Stimulated activated CD4-positive, alpha-beta T cell treated with anti-CD3 and anti-CD28 coated beads, Interleukin-15, amount 100 ng/mL, for 24 hours (primary cell): Measurements from ENCODE around the gene MBD3.
"Not testable (repeated sequence)": the region's sequence is repeated elsewhere in the genome, so short reads cannot be mapped to it uniquely, and the experiment has no call there.

ENCODE experiments used
- DNase-seq: peaks from one replicate; pipeline ENCODE4 v3.0.0-alpha.2; 2020

MBD3 gene, protein sequence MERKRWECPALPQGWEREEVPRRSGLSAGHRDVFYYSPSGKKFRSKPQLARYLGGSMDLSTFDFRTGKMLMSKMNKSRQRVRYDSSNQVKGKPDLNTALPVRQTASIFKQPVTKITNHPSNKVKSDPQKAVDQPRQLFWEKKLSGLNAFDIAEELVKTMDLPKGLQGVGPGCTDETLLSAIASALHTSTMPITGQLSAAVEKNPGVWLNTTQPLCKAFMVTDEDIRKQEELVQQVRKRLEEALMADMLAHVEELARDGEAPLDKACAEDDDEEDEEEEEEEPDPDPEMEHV

GRCh38 chr19:1592755-1593500, at the start of gene MBD3:
Gene MBD3, minus strand, starts transcription at chr19:1592865. Its CDS starts 234 bp downstream, at chr19:1592631.
- peak; percentile 91 for DNase-seq

- not testable (repeated sequence) for DNase-seq
Observed at GRCh38 chr19:1640893-1641448, 48.3 kb upstream of the MBD3 start.

DNA sequence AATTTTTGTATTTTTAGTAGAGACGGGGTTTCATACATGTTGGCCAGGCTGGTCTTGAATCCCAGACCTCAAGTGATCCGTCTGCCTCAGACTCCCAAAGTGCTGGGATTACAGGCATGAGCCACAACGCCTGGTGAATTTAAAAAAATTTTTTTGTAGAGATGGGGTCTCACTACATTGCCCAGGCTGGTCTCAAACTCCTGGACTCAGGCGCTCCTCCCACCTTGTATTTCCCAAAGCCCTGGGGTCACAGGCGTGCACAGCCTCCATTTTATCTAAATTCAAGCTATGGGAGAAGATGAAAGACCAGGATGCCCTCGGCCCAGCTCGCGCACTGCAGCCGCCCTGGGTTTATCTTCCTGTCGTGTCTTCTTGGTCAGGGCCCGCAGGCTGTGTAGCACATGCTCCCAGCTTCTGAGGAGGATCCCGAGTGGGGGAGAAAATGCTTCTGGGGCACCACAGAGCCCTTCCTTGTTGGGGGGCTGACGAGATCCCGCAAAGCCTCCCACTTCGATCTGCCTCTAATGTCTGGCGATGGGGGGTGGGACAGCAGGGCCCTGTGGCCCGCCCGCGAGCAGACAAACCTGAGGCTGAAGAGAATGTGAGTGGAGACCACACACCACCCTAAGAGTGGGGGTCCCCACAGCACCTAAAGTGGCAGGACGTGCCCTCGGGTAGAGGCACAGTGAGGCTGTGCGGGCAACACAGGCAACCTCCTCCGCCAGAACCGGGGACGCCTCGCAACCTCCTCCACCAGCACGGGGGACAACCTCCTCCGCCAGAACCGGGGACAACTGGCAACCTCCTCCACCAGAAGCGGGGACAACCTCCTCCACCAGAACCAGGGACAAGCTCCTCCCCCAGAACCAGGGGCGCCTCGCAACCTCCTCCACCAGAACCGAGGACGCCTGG, 43.9 kb upstream of the MBD3 start:
- DNase-seq: no peak

DNA sequence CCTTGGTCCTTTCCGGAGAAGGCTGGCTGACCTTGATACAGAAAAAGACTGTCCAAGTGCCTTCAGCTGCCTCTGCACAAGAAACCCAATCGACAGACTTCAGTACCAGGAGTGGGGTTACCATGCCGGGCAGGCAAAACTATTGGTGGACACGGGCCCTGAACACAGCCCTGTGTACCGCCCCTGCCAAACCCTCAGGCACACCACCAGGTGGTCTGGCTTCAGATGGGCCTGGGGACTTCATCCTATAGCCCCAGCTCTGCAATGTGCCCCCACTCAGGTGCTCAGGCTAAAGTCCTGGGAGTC, 42.2 kb upstream of the MBD3 start:
- no peak for DNase-seq

DNA sequence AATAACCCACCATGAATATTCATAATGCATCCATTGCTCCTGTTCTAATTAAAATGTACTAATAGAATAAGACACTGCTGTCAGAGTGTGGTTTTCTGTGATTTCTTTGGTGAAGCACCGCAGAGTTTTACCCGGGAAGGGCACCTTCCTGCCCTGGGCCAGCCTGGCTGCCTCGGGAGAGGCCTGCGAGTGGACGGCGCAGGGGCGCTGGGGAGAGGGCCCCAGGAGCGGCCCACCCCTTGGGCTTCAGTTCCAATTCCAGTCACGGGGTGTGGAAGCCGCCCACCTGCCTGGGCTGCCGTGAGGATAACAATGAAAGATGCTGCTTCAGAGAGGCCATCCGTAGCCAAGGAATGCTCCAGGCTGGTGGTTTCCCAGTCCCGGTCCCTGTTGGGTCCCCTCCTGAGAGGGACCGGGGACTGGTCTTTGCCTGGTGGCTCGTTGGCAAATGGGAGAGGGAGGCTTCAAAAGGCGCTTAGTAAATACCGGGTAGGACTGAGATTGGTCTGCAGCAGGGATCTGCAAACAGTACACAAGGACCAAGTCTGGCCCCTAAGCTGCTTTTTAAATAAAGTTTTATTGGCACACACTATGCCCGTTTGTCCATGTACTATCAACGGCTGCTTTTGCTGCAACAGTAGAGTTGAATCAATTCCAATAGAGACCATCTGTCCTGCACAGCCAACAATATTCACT, 41.7 kb upstream of the MBD3 start:
- no peak for DNase-seq

DNA sequence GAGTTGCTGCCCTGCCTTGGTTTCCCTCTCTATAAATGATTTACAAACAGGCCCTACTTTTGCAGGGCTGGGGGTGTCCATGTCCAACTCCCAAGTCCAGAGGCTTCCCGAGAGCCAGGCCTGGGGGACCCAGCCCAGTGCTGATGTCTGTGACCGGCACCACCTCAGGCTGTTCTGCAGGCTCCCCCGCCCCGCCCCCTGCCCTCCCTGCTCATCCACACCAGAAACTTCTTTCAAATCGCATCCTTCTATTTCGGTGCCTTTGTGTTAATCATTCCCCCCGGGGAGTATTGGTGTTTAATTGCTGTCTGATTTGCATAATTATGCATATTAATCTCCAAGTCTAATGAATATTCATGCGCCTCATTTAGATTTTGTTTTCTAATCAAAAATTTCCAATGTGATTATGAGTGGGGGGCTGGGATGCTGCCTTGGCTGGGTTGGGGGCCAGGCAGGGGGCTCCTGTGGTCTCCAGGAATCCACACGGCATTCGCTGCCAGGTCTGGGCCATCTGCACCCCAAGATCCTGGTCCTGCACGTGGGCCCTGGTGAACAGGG, 40.7 kb upstream of the MBD3 start:
- DNase-seq: no peak

GRCh38 chr19:1632462-1633268, 40.0 kb upstream of the MBD3 start:
- no peak for DNase-seq

DNA sequence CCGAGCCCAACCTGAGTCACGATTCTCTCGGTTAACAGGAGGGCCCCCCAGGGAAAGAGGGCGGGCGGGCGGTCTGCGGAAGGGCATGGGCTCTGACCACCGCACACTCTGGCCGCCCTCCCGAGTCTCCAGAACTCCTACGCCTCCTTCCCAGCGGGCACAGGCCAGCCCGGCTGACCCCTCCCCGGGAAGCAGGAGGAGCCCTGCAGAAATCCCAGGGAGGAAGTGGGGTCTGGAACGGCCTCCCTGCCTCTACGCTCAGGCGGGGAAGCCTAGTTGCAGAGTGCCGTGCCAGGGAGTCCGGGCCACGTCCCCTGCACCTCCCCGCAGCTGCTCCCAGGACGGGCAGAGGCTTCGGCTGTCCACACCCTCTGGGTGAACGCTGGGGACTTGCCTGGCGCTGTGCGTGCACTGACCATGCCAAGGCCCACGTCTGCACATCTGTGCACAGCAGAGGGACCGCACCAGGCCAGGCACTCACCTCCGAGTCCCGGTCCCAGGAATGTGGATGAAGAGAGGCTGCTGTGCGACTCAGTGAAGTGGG, 39.0 kb upstream of the MBD3 start:
- no peak for DNase-seq

DNA sequence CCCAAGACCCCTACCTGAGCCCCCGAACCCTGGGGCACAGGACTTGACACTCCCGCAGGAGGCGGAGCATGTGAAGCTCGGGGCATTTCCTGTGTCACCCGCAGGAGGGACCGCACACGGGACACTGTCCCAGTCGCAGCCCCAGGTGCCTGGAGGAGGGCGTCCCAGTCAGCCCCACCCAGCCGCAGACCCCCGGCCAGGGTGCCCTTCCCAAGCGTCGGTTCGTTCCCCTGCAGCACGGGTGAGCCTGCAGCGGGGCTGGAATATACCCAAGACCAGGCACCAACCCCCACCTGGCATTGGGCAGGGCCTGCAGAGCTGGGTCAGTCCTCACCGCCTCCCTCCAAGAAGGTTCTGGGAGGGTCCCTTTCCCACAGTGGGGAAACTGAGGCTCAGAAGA, 38.1 kb upstream of the MBD3 start:
- no peak for DNase-seq

DNA sequence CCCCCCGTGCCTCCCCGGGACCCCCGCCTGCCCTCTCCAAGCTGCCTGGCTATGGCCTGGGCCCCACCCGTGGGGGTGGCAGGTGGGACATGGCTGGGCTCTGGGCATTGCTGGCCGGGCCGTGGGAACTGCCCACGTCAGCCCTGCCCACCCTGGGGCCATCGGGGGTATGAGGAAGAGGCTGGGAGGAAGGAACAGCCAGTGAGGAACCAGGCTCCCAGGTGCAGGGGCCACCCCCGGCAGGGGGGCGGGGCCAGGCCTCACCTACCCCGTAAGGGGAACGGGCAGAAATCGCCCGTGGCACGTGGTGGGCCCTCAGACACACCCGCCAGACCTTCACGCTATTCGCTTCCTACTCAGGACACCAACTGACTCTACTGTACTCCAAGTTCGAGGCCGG, 37.3 kb upstream of the MBD3 start:
- no peak for DNase-seq

DNA sequence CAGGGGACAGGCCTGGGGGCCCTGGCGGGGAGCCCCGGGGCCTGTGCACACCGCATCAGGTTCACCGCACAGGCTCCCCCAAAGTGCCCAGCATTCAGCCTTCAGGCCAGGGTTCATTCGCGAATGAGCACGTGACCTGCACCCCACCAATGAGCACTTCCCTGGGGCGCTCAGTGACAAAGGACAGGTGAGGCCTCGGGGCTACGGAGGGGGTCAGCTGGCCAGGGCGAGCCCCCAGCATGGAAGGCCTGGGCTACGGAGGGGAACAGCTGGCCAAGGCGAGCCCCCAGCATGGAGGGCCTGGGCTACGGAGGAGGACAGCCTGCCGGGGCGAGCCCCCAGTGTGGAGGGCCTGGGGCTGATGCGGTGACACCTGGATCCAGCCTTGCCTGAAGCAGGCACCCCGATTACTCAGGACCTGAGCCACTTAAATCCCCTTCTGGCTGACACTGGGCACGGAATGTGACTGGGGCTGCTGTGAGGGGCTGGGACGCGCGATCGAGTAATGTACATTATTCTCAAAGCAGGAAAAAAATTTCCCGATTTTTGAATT, 36.7 kb upstream of the MBD3 start:
- DNase-seq: no peak

DNA sequence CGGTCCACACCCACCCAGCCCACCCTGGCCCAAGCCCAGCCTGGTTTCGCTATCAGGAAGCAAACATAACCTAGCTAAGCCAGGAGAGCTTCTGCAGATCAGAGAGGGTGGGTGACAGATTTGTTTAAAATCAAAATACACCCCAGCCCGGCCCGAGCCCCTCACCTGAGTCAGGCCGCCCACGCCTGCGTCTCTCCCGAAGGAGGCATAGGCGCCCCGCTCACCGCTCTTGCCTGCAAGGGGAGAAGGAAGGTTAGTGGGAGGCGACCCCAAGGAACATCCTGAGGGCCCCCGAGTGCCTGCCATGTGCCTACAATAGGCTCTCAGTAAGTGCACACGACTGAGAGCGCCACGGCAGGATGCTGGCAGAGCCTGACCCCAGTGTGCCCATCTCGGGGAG, 34.5 kb upstream of the MBD3 start:
- DNase-seq: no peak

DNA sequence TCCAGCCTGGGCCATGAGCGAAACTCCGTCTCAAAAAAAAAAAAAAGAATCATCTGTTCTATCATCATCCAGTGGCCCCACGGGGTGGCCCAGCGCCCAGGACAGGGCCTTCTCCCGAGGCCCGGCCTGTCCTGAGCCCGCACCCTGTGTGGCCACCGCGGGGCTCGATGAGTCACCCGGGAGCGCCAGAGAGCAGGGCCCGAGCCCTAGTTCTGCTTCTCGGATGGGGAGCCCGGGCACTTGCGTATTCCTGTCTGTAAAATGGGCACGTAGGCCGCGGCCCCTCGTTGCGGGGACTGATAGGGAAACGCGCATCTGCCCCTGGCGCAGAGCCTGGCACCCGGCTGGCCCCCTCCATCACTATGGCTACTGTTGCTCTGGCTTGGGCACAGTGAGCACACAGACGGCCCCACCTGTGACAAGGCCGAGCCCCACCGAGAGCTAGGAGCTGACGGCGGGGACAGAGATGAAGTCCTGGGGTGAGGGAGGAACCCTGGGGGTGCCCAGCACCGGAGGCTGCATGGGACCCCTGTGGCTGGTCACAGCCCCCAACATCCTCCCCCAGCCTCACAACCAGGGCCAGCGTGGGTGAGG, 33.8 kb upstream of the MBD3 start:
- DNase-seq: no peak

- peak; percentile 69 for DNase-seq
Observed at GRCh38 chr19:1624458-1624857, 31.8 kb upstream of the MBD3 start.

- DNase-seq: no peak
Observed at GRCh38 chr19:1622541-1622940, 29.9 kb upstream of the MBD3 start.

DNA sequence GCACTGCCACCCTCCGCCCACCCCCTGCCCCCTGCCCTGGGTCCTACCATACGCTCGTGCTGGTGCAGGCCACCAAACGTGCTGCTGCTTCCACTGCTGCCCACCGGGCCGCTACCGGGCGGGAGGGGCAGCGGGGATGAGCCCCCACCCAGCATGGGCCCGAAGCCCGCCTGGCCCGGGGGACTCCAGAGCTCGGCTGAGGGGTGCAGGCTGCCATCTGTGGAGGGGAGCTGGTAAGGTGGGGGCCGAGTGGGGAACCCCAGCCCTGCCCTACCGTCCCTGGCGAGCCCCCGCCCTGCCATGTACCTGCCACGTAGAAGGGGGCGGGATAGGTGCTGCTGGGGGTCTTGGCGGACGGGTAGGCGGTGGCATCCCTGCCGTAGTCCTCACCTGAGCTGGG, 29.3 kb upstream of the MBD3 start:
- no peak for DNase-seq

DNA sequence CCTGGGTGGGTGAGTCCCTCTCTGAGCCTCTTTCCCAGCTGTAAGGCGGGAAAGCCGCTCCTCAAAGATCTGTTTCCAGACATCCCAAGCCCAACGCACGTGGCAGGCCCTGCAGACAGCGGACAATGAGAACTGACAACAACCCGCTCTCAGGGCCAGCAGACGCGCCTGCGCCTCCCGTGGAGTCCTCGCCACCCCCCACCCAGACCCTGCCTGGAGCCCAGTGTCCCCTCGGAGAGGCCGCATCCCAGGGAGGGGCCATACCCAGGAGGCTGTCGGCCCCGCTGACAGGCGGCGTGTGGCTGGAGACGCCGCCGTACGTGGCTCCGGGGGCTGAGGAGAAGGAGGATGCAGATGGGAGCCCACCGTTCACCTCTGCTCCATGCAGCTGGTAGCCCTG, 28.9 kb upstream of the MBD3 start:
- no peak for DNase-seq

DNA sequence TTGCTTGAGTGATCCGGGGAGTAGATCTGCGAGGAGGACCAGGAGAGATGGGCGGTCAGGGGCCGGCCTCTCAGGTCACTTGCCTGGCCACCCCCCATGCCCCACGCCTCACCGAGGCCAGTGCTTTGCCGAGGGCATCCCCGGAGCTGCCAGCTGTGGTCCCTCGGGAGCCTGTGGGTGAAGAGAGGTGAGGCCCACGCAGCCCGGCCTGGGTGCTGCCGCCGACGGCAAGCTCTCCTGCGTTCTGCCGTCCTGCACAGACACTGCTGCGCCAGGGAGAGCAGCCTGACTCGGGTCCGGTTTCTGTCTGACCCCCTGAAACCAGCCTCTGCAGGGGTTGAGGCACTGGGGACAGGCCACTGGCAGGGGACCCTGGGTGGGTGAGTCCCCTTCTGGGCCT, 28.4 kb upstream of the MBD3 start:
- no peak for DNase-seq

DNA sequence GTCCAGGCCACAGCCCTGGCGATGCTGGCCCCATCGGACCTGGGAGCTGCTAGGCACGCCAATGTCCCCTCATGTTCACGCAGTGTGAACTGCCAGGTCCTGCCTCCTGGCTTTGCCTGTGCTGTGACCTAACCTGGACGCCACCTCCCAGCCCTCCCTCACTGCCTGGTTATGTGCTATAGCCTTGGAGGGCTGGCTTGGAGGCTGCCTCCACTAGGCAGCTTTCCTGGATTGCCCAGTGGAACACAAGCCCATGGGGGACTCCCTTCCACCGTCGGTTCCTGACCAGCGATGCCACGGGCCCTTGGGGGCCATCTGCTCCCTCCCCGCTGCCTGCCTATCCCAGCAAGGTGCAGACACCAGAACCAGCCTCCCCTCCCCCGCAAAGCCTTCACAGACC, 27.8 kb upstream of the MBD3 start:
- no peak for DNase-seq

GRCh38 chr19:1619703-1620102, 27.0 kb upstream of the MBD3 start:
- DNase-seq: no peak

DNA sequence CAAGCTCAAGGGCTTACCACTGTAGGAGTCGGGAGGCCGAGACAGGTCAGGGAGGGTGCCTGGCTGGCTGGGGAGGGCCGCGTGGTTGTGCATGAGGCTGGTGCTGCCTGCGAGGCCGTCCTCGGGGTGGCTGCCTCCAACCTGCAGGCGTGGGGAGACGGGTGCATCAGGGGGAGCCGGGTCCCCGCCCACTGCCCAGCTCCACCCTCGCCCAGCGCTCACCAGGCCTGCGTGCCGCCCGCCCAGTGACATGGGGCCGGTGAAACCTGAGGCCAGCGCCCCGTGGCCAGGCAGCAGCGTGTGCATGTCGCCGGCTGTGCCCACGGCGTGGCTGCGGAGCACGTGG, 26.4 kb upstream of the MBD3 start:
- DNase-seq: no peak
